SK-N-SH (cell line): ENCODE results near the gene FMN1. TPM values are rescaled to one million over a fixed set of nuclear protein-coding genes. Genes with fewer than 3 reads are reported as not detected.

Experiments
- CTCF ChIA-PET: fragments of 300-600, 350-600 bp; formaldehyde crosslinking; extraction: SDS; loops from one replicate; lab custom pipeline; 2021; lab: Yijun Ruan, JAX
- POLR2A ChIA-PET: fragments of 350-600 bp; sonication (Branson Sonifier 250); formaldehyde crosslinking; extraction: SDS; loops from one replicate; lab custom pipeline; 2020; ENCODE audit warnings: antibody characterized with exemption, inconsistent platforms; lab: Yijun Ruan, JAX
- DNase-seq: peaks from one replicate; pipeline ENCODE4 v3.0.0; 2012
- H2AFZ ChIP-seq: fragments of 200-600 bp; sonication (generic); 2 replicates; pipeline ENCODE4 v1.8.1; 2016; ENCODE audit warnings: antibody characterized with exemption, mild to moderate bottlenecking, low read depth
- H3F3A ChIP-seq: fragments of 200-600 bp; sonication (generic); replicated peaks from 2 replicates; pipeline ENCODE3; 2016; ENCODE audit warnings: antibody characterized with exemption, mild to moderate bottlenecking; ENCODE audit not compliant: insufficient read depth
- H3K27ac ChIP-seq, 2 experiments: fragments of 200-500 bp in 1 of 2; fragments of 200-600 bp in 1 of 2; sonication (Bioruptor generic) in 1 of 2; sonication (generic), shearing (Covaris generic) in 1 of 2; 2 replicates each; pipeline versions ENCODE4 v1.5.1 to v1.6.1; 2014 to 2016; ENCODE audit warnings: low read depth in 2 of 2, inconsistent platforms in 1 of 2, low read length in 1 of 2, mild to moderate bottlenecking in 1 of 2, mixed read lengths in 1 of 2
- H3K27me3 ChIP-seq: fragments of 200-600 bp; sonication (generic), shearing (Covaris generic); 2 replicates; pipeline ENCODE4 v1.6.1; 2016; ENCODE audit warnings: mixed run types; ENCODE audit not compliant: insufficient read depth
- H3K36me3 ChIP-seq, 2 experiments: fragments of 200-500 bp in 1 of 2; fragments of 200-600 bp in 1 of 2; sonication (Bioruptor generic) in 1 of 2; sonication (generic) in 1 of 2; replicated peaks in 1 of 2; 2 replicates each; pipeline versions ENCODE3 to v1.5.1; 2014 to 2016; ENCODE audit warnings: low read length in 1 of 2, mild to moderate bottlenecking in 1 of 2; ENCODE audit not compliant: insufficient read depth in 2 of 2, control insufficient read depth in 1 of 2
- H3K4me1 ChIP-seq, 2 experiments: fragments of 200-500 bp in 1 of 2; fragments of 200-600 bp in 1 of 2; sonication (Bioruptor generic) in 1 of 2; sonication (generic), shearing (Covaris generic) in 1 of 2; 2 replicates each; pipeline versions ENCODE4 v1.5.1 to v1.6.1; 2014 to 2016; ENCODE audit warnings: low read depth in 1 of 2, low read length in 1 of 2, mixed run types in 1 of 2; ENCODE audit not compliant: insufficient read depth in 2 of 2, control insufficient read depth in 1 of 2
- H3K4me2 ChIP-seq: fragments of 200-600 bp; sonication (generic), shearing (Covaris generic); 2 replicates; pipeline ENCODE4 v1.6.1; 2017; ENCODE audit warnings: mixed run types
- H3K4me3 ChIP-seq, 2 experiments: fragments of 200-500 bp in 1 of 2; fragments of 200-600 bp in 1 of 2; sonication (Bioruptor generic) in 1 of 2; sonication (generic), shearing (Covaris generic) in 1 of 2; 2 replicates each; pipeline versions ENCODE4 v1.5.1 to v1.8.1; 2014 to 2016; ENCODE audit warnings: low read depth in 2 of 2, inconsistent platforms in 1 of 2, low read length in 1 of 2, mild to moderate bottlenecking in 1 of 2, mixed read lengths in 1 of 2, moderate library complexity in 1 of 2
- H3K79me2 ChIP-seq: fragments of 200-600 bp; sonication (generic); 2 replicates; pipeline ENCODE4 v1.8.1; 2017; ENCODE audit warnings: mild to moderate bottlenecking; ENCODE audit not compliant: insufficient read depth
- H3K9ac ChIP-seq: fragments of 200-600 bp; sonication (generic); 2 replicates; pipeline ENCODE4 v1.6.1; 2017; ENCODE audit warnings: mixed run types
- H3K9me2 ChIP-seq: fragments of 200-600 bp; sonication (generic); 2 replicates; pipeline ENCODE4 v1.6.1; 2017; ENCODE audit warnings: mixed run types
- H3K9me3 ChIP-seq: fragments of 200-600 bp; sonication (generic); 2 replicates; pipeline ENCODE4 v1.6.1; 2017; ENCODE audit warnings: mixed run types, mild to moderate bottlenecking, moderate library complexity
- H4K20me1 ChIP-seq: fragments of 200-600 bp; sonication (generic); 2 replicates; pipeline ENCODE4 v1.6.1; 2017; ENCODE audit warnings: mild to moderate bottlenecking, mixed run types; ENCODE audit not compliant: insufficient read depth
- EZH2phosphoT487 ChIP-seq: fragments of 200-600 bp; sonication (generic); IDR thresholded peaks from 2 replicates; pipeline ENCODE4 v1.6.1; 2017; ENCODE audit warnings: low read depth, mixed run types, mild to moderate bottlenecking, antibody characterized with exemption, moderate library complexity, borderline replicate concordance
- FOSL2 ChIP-seq: IDR thresholded peaks from 2 replicates; pipeline ENCODE4 v1.4.0; 2012; ENCODE audit warnings: low read depth, mild to moderate bottlenecking, moderate library complexity, borderline replicate concordance
- FOXM1 ChIP-seq: IDR thresholded peaks from 2 replicates; pipeline ENCODE4 v1.4.0; 2012; ENCODE audit warnings: low read depth, mild to moderate bottlenecking
- IRF3 ChIP-seq: fragments of 150-350 bp; IDR thresholded peaks from 2 replicates; pipeline ENCODE4 v1.6.1; 2016; ENCODE audit warnings: mild to moderate bottlenecking, low read depth, low read length
- JUND ChIP-seq: IDR thresholded peaks from 2 replicates; pipeline ENCODE4 v1.4.0; 2012
- MAX ChIP-seq: IDR thresholded peaks from 2 replicates; pipeline ENCODE4 v1.4.0; 2012; ENCODE audit warnings: low read depth
- MEF2A ChIP-seq: IDR thresholded peaks from 2 replicates; pipeline ENCODE4 v1.4.0; 2012; ENCODE audit warnings: low read depth, borderline replicate concordance
- MXI1 ChIP-seq: IDR thresholded peaks from 2 replicates; pipeline ENCODE4 v1.6.1; 2012; ENCODE audit warnings: mild to moderate bottlenecking, low read depth, low read length, improper control_type of control experiment
- NFIC ChIP-seq: IDR thresholded peaks from 2 replicates; pipeline ENCODE4 v1.4.0; 2012; ENCODE audit warnings: borderline replicate concordance
- NRF1 ChIP-seq: IDR thresholded peaks from 2 replicates; pipeline ENCODE4 v1.6.1; 2012; ENCODE audit warnings: low read depth, mild to moderate bottlenecking, low read length
- RAD21 ChIP-seq: IDR thresholded peaks from 2 replicates; pipeline ENCODE4 v1.6.1; 2012; ENCODE audit warnings: mild to moderate bottlenecking, low read length
- RCOR1 ChIP-seq: fragments of 150-350 bp; IDR thresholded peaks from 2 replicates; pipeline ENCODE4 v1.6.1; 2017; ENCODE audit warnings: antibody characterized with exemption, low read length
- RXRA ChIP-seq: IDR thresholded peaks from 2 replicates; pipeline ENCODE4 v1.4.0; 2012; ENCODE audit warnings: low read depth, mild to moderate bottlenecking, borderline replicate concordance
- SMC3 ChIP-seq: IDR thresholded peaks from 2 replicates; pipeline ENCODE4 v1.6.1; 2012; ENCODE audit warnings: low read depth, low read length, improper control_type of control experiment
- TAF1 ChIP-seq: IDR thresholded peaks from 2 replicates; pipeline ENCODE4 v1.6.1; 2012; ENCODE audit warnings: low read depth, mild to moderate bottlenecking, low read length, moderate library complexity, borderline replicate concordance
- TCF12 ChIP-seq: IDR thresholded peaks from 2 replicates; pipeline ENCODE4 v1.4.0; 2012
- TEAD4 ChIP-seq: IDR thresholded peaks from 2 replicates; pipeline ENCODE4 v1.4.0; 2012; ENCODE audit warnings: mild to moderate bottlenecking, borderline replicate concordance; ENCODE audit not compliant: insufficient read depth
- WGBS: methylation state at CpG from one replicate; pipeline ENCODE4 v1.1.6; 2017; ENCODE audit warnings: low lambda C conversion rate; 5-methylcytosine and 5-hydroxymethylcytosine counted together
- polyA plus RNA-seq, 3 experiments: library from polyadenylated mRNA; depleted of rRNA; stranded (reverse); fragments of >200 nt; gene quantifications; 2 replicates each; pipeline ENCODE4 v1.2.3, GENCODE V29; 2012
- TF ChIP-seq, protein P1 (sequence below): IDR thresholded peaks from 2 replicates; pipeline ENCODE4; 2012
- TF ChIP-seq, protein P2 (sequence below): IDR thresholded peaks from 2 replicates; pipeline ENCODE4 v1.6.1; 2012; ENCODE audit warnings: mild to moderate bottlenecking, low read depth, low read length, moderate library complexity

Gene FMN1
- polyA plus RNA-seq, 1 of the 3 experiments (the other 2 are of a cell fraction): 9.1 TPM

DNA sequence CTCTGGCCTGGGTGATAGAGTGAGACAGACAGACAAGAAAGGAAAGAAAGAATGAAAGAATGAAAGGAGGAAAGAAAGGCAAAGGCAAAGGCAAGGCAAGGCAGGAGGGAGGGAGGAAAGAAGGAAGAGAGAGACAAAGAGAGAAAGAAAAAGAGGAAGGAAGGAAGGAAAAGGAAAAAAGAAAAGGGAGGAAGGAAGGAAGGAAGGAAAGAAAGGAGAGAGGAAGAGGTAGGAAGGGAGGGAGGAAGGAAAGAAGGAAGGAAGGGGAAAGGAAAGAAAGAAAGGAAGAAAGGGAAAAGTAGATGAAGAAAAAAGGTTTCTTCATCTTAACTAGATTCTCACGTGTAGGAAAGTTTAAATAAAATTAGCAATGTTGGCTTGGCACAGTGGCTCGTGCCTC is 334.5 kb downstream of the FMN1 start (continued):
- TF ChIP-seq FOSL2: no peak
- TF ChIP-seq TAF1: no peak
- no peak for TF ChIP-seq SMC3
- TF ChIP-seq IRF3: no peak
- TF ChIP-seq, protein P1, sequence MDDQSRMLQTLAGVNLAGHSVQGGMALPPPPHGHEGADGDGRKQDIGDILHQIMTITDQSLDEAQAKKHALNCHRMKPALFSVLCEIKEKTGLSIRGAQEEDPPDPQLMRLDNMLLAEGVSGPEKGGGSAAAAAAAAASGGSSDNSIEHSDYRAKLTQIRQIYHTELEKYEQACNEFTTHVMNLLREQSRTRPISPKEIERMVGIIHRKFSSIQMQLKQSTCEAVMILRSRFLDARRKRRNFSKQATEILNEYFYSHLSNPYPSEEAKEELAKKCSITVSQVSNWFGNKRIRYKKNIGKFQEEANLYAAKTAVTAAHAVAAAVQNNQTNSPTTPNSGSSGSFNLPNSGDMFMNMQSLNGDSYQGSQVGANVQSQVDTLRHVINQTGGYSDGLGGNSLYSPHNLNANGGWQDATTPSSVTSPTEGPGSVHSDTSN: no peak
- no peak for TF ChIP-seq FOXM1

GRCh38 chr15:32859251-32859650 is 335.3 kb downstream of the FMN1 start:
- Histone ChIP-seq H3K36me3 (peaks cover 5 to 41% of the 10 kb centered on the region in 2 experiments), H3F3A (peaks cover 46% of the 10 kb centered on the region), H3K27ac (peak overlapping the region in 1 of 2 experiments; percentile 99; a peak in 3 of 4 replicates), H3K4me1 (peaks cover 4 to 21% of the 10 kb centered on the region in 2 experiments), H3K4me2 (no peak overlapping the region), H3K27me3 (no peaks in the 10 kb centered on the region), H3K79me2 (peaks cover 18% of the 10 kb centered on the region; the same call in 1 of the 2 replicates), H3K9ac (no peak overlapping the region), H3K9me3 (no peaks in the 10 kb centered on the region), H3K4me3 (no peak overlapping the region), H3K9me2 (no peaks in the 10 kb centered on the region), H2AFZ (no peak overlapping the region), H4K20me1 (no peaks in the 10 kb centered on the region)
- ChIA-PET POLR2A (interaction anchor here (0.6 kb wide), 2 partner anchors 9 to 11 kb away, joined by 3 read pairs; no protein-coding TSS in a partner anchor), CTCF (interaction anchor here (1.3 kb wide), 2 partner anchors 15 to 45 kb away, joined by 3 to 4 read pairs; no protein-coding TSS in a partner anchor)
- 94% methylated on average over 3 of the region's 3 CpGs for WGBS
- no peak for DNase-seq
- no peak for TF ChIP-seq MAX
- no peak for TF ChIP-seq RXRA
- no peak for TF ChIP-seq NRF1
- TF ChIP-seq JUND: no peak
- no peak for TF ChIP-seq TCF12
- TF ChIP-seq IRF3: no peak
- no peak for TF ChIP-seq TAF1
- no peak for TF ChIP-seq NFIC
- no peak for TF ChIP-seq FOSL2
- TF ChIP-seq RAD21: no peak
- TF ChIP-seq MXI1: no peak
- no peak for TF ChIP-seq TEAD4
- TF ChIP-seq, protein P2, sequence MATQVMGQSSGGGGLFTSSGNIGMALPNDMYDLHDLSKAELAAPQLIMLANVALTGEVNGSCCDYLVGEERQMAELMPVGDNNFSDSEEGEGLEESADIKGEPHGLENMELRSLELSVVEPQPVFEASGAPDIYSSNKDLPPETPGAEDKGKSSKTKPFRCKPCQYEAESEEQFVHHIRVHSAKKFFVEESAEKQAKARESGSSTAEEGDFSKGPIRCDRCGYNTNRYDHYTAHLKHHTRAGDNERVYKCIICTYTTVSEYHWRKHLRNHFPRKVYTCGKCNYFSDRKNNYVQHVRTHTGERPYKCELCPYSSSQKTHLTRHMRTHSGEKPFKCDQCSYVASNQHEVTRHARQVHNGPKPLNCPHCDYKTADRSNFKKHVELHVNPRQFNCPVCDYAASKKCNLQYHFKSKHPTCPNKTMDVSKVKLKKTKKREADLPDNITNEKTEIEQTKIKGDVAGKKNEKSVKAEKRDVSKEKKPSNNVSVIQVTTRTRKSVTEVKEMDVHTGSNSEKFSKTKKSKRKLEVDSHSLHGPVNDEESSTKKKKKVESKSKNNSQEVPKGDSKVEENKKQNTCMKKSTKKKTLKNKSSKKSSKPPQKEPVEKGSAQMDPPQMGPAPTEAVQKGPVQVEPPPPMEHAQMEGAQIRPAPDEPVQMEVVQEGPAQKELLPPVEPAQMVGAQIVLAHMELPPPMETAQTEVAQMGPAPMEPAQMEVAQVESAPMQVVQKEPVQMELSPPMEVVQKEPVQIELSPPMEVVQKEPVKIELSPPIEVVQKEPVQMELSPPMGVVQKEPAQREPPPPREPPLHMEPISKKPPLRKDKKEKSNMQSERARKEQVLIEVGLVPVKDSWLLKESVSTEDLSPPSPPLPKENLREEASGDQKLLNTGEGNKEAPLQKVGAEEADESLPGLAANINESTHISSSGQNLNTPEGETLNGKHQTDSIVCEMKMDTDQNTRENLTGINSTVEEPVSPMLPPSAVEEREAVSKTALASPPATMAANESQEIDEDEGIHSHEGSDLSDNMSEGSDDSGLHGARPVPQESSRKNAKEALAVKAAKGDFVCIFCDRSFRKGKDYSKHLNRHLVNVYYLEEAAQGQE: no peak
- TF ChIP-seq MEF2A: no peak
- TF ChIP-seq RCOR1: no peak
- no peak for TF ChIP-seq EZH2phosphoT487
